Kidney epithelial cell (primary cell): Measurements from ENCODE around the gene GAS7. TPM values are rescaled to one million over a fixed set of nuclear protein-coding genes. Genes with fewer than 3 reads are reported as not detected.

ENCODE experiments used
- DNase-seq: peaks from one replicate; pipeline ENCODE4 v3.0.0-alpha.2; 2010; ENCODE audit warnings: low read depth
- H3K27me3 ChIP-seq: 2 replicates; pipeline ENCODE4 v1.6.0; 2011; ENCODE audit warnings: low read length; ENCODE audit not compliant: control insufficient read depth, insufficient read depth
- H3K36me3 ChIP-seq: 2 replicates; pipeline ENCODE4 v1.5.1; 2011; ENCODE audit warnings: low read length; ENCODE audit not compliant: control insufficient read depth, insufficient read depth
- H3K4me3 ChIP-seq: 2 replicates; pipeline ENCODE4 v1.5.1; 2011; ENCODE audit warnings: low read depth, mild to moderate bottlenecking, control low read depth, low read length
- CTCF ChIP-seq: IDR thresholded peaks from 2 replicates; pipeline ENCODE4 v1.5.1; 2011; ENCODE audit warnings: mild to moderate bottlenecking, moderate library complexity, low read length, control low read depth, inconsistent platforms; ENCODE audit not compliant: insufficient read depth, poor library complexity, severe bottlenecking
- total RNA-seq: library from RNA; depleted of rRNA; stranded (reverse); fragments of >200 nt; gene quantifications from 2 replicates; pipeline ENCODE4 v1.2.3, GENCODE V29; 2015

Gene GAS7
- total RNA-seq, 1 donor from 2014 or later, result 3.6 TPM

- no peak overlapping the region for H3K4me3 ChIP-seq
- H3K27me3 ChIP-seq, result no peaks in the 10 kb centered on the region
- TF ChIP-seq CTCF, result no peak
- no peak for DNase-seq
- H3K36me3 ChIP-seq, result no peaks in the 10 kb centered on the region
These were observed 325.6 kb downstream of the GAS7 start for GRCh38 chr17:9872852-9873251.

- Histone ChIP-seq H3K4me3 (no peak overlapping the region), H3K27me3 (no peaks in the 10 kb centered on the region), H3K36me3 (no peaks in the 10 kb centered on the region)
- no peak for DNase-seq
- no peak for TF ChIP-seq CTCF
These were observed 329.9 kb downstream of the GAS7 start for GRCh38 chr17:9868552-9868951.

GRCh38 chr17:9865586-9865985 is 332.8 kb downstream of the GAS7 start:
- DNase-seq, result no peak
- Histone ChIP-seq H3K36me3 (no peaks in the 10 kb centered on the region), H3K4me3 (no peak overlapping the region), H3K27me3 (no peaks in the 10 kb centered on the region)
- TF ChIP-seq CTCF, result no peak

GRCh38 chr17:9862949-9863348 is 335.5 kb downstream of the GAS7 start:
- no peak for DNase-seq
- Histone ChIP-seq H3K36me3 (no peaks in the 10 kb centered on the region), H3K4me3 (no peak overlapping the region), H3K27me3 (no peaks in the 10 kb centered on the region)
- TF ChIP-seq CTCF, result no peak

DNA sequence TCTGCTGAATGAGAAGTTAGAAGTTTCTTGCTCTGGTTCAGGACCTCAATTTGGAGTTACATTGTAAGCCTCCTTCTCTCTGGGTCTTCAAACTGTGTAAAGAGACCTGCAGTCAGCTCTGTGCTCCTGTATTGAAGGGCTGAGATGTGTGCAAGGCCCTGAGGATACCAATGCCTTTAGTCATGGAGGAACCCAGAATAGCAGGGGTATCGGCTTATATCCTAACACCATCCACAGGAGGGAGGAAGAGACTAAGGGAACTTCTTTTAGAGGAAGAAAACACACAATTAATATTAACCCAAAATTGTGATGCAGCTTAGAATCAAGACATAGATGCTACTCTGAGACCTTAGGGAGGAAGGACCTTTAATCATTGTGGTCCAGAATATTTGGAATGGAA is 336.2 kb downstream of the GAS7 start:
- Histone ChIP-seq H3K27me3 (no peaks in the 10 kb centered on the region), H3K36me3 (no peaks in the 10 kb centered on the region), H3K4me3 (no peak overlapping the region)
- TF ChIP-seq CTCF, result no peak
- DNase-seq, result no peak

DNA sequence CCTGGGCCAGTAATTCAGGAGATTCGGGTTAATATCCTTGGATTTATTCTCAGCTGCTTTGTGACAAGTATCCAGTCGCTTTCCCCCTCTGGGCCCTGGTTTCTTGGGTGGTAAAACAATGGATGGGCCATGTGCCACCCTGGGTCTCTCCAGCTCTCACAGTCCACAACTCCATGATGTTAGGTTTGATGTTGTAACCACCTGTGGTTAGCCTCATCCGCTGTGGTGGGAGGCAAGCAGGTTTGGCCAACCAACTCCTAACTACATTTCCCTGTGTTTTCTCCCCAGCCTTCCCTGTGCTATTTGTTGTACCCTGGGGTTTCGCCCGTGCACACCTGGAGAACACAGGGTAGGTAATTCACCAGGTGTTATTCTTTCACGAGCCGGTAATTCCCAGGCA is 337.6 kb downstream of the GAS7 start:
- Histone ChIP-seq H3K36me3 (no peaks in the 10 kb centered on the region), H3K4me3 (no peak overlapping the region), H3K27me3 (no peaks in the 10 kb centered on the region)
- TF ChIP-seq CTCF, result no peak
- DNase-seq, result no peak

Other genes starting within 250 kb of the GAS7 start
- not detected in 2 replicates for gene MYH13, start 174.4 kb upstream of the GAS7 start, total RNA-seq
- gene MYH8, start 223.3 kb upstream of the GAS7 start, total RNA-seq, result not detected in 2 replicates